ENCODE data around the gene ZFYVE28.

GRCh38 chr4:2273221-2273620, 145.2 kb downstream of the ZFYVE28 start:
- TF ChIP-seq CTCF (conservative IDR thresholded peaks at IDR 0.05 in 1 of 2, IDR thresholded peaks at IDR 0.05 in 1 of 2; ENCODE audit: extremely low read depth in 1 of 2, insufficient read depth in 1 of 2, low read depth in 1 of 2, low read length in 2 of 2), result no peak
- TF ChIP-seq EZH2 (IDR thresholded peaks at IDR 0.05; ENCODE audit: borderline replicate concordance, low read length), result no peak

All from mammary epithelial cell (primary cell).